ENCODE data around the gene TM4SF20.

Gene TM4SF20

GRCh38 chr2:227379095-227379494 is at the start of gene TM4SF20:
TM4SF20 (minus strand) TSS chr2:227379306; CDS start chr2:227379268, 38 bp downstream.
- DNase-seq = no peak

- no peak for DNase-seq
These were observed 49.7 kb upstream of the TM4SF20 start for GRCh38 chr2:227428731-227429285.

GRCh38 chr2:227423656-227424499 is 44.8 kb upstream of the TM4SF20 start:
- no peak for DNase-seq

GRCh38 chr2:227420087-227421052 is 41.3 kb upstream of the TM4SF20 start:
- DNase-seq = no peak

- no peak for DNase-seq
These were observed 37.6 kb upstream of the TM4SF20 start for GRCh38 chr2:227416701-227417100.

GRCh38 chr2:227415538-227416424 is 36.7 kb upstream of the TM4SF20 start:
- DNase-seq = no peak

- DNase-seq = no peak
These were observed 35.7 kb upstream of the TM4SF20 start for GRCh38 chr2:227414846-227415245.

GRCh38 chr2:227413371-227413770 is 34.3 kb upstream of the TM4SF20 start:
- DNase-seq = no peak

GRCh38 chr2:227412877-227413276 is 33.8 kb upstream of the TM4SF20 start:
- no peak for DNase-seq

GRCh38 chr2:227411990-227412350 is 32.9 kb upstream of the TM4SF20 start:
- DNase-seq = no peak

GRCh38 chr2:227411320-227411989 is 32.3 kb upstream of the TM4SF20 start:
- DNase-seq = no peak

GRCh38 chr2:227410191-227410590 is 31.1 kb upstream of the TM4SF20 start:
- no peak for DNase-seq

- no peak for DNase-seq
These were observed 28.6 kb upstream of the TM4SF20 start for GRCh38 chr2:227407591-227408151.

GRCh38 chr2:227406177-227407031 is 27.3 kb upstream of the TM4SF20 start:
- peak; percentile 6 for DNase-seq

GRCh38 chr2:227404585-227405271 is 25.6 kb upstream of the TM4SF20 start:
- DNase-seq = no peak

- DNase-seq = no peak
These were observed 23.9 kb upstream of the TM4SF20 start for GRCh38 chr2:227402959-227403358.

- no peak for DNase-seq
These were observed 23.2 kb upstream of the TM4SF20 start for GRCh38 chr2:227402321-227402720.

GRCh38 chr2:227401550-227401949 is 22.4 kb upstream of the TM4SF20 start:
- DNase-seq = no peak
